Thyroid gland (tissue), 4 donors: Measurements from ENCODE around the gene ASB8.

Source experiments
- CTCF ChIP-seq, 6 experiments: fragments of 200-600 bp in 3 of 6; fragments of 450-650 bp in 3 of 6; sonication (generic) in 3 of 6; IDR thresholded peaks; one replicate each; pipeline ENCODE4 v1.5.1; 2016 to 2019; ENCODE audit warnings: antibody characterized with exemption in 6 of 6, mild to moderate bottlenecking in 2 of 6, inconsistent platforms in 1 of 6, moderate library complexity in 1 of 6
- POLR2A ChIP-seq, 2 donors: fragments of 450-650 bp; IDR thresholded peaks; one replicate each; pipeline ENCODE4 v1.6.1; 2017; ENCODE audit warnings: antibody characterized with exemption in 2 of 2, mild to moderate bottlenecking in 2 of 2, moderate library complexity in 1 of 2

- TF ChIP-seq CTCF (IDR thresholded peaks at IDR 0.05) = no peak
- TF ChIP-seq POLR2A (IDR thresholded peaks at IDR 0.05) = no peak
Measured at GRCh38 chr12:48184549-48184922, 27.2 kb upstream of the ASB8 start.
